Suprapubic skin (tissue), 4 donors: ENCODE data around the gene BIRC3.

Experiments
- EP300 ChIP-seq: sonication (generic); formaldehyde crosslinking; IDR thresholded peaks from one replicate; pipeline ENCODE4 v1.6.1; 2017; ENCODE audit warnings: antibody characterized with exemption
- POLR2A ChIP-seq, 2 donors: fragments of 450-650 bp; IDR thresholded peaks; one replicate each; pipeline ENCODE4 v1.6.1; 2017; ENCODE audit warnings: antibody characterized with exemption in 2 of 2, mild to moderate bottlenecking in 2 of 2, moderate library complexity in 2 of 2
- POLR2AphosphoS5 ChIP-seq, 3 donors: sonication (generic); formaldehyde crosslinking; IDR thresholded peaks; one replicate each; pipeline ENCODE4 v1.6.1; 2017; ENCODE audit warnings: antibody characterized with exemption in 3 of 3
- TF ChIP-seq, protein P1 (sequence below), 2 donors: fragments of 200-600 bp in 1 of 2; fragments of 450-650 bp in 1 of 2; sonication (generic) in 1 of 2; IDR thresholded peaks; one replicate each; pipeline ENCODE4 v1.5.1; 2016 to 2019; ENCODE audit warnings: antibody characterized with exemption in 2 of 2, mild to moderate bottlenecking in 1 of 2, moderate library complexity in 1 of 2

DNA sequence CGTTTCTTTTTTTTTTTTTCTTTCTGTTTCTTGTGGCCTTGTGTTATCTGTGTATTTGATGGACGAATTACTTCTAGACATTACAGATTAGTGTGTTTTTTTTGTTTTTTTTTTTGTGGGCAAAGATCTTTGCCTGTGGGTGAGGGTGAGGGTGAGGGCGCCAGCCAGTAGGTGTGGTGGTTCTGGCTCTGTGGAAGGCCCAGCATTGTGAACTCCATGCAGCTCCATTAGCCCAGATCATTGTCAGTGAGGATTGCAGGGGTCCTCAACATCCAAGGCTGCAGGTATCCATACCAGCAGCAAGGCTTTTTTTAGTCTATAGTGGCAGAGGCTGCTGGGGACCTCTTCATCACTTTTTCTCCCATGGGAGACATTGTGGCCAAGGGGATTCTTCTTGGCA lies 43.4 kb downstream of the BIRC3 start:
- TF ChIP-seq, protein P1, sequence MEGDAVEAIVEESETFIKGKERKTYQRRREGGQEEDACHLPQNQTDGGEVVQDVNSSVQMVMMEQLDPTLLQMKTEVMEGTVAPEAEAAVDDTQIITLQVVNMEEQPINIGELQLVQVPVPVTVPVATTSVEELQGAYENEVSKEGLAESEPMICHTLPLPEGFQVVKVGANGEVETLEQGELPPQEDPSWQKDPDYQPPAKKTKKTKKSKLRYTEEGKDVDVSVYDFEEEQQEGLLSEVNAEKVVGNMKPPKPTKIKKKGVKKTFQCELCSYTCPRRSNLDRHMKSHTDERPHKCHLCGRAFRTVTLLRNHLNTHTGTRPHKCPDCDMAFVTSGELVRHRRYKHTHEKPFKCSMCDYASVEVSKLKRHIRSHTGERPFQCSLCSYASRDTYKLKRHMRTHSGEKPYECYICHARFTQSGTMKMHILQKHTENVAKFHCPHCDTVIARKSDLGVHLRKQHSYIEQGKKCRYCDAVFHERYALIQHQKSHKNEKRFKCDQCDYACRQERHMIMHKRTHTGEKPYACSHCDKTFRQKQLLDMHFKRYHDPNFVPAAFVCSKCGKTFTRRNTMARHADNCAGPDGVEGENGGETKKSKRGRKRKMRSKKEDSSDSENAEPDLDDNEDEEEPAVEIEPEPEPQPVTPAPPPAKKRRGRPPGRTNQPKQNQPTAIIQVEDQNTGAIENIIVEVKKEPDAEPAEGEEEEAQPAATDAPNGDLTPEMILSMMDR (IDR thresholded peaks at IDR 0.05) = no peak
- TF ChIP-seq POLR2A (IDR thresholded peaks at IDR 0.05) = no peak
- TF ChIP-seq POLR2AphosphoS5 (IDR thresholded peaks at IDR 0.05) = no peak
- no peak for TF ChIP-seq EP300
